ENCODE measurements around the gene CSNK1D. TPM values are rescaled to one million over a fixed set of nuclear protein-coding genes. Genes with fewer than 3 reads are reported as not detected.
"Not testable (repeated sequence)": the region's sequence is repeated elsewhere in the genome, so short reads cannot be mapped to it uniquely, and the experiment has no call there.

The CSNK1D gene
- total and polyA plus RNA-seq, 3 donors from 2014 or later: 137 to 179 (median 178) TPM

DNA sequence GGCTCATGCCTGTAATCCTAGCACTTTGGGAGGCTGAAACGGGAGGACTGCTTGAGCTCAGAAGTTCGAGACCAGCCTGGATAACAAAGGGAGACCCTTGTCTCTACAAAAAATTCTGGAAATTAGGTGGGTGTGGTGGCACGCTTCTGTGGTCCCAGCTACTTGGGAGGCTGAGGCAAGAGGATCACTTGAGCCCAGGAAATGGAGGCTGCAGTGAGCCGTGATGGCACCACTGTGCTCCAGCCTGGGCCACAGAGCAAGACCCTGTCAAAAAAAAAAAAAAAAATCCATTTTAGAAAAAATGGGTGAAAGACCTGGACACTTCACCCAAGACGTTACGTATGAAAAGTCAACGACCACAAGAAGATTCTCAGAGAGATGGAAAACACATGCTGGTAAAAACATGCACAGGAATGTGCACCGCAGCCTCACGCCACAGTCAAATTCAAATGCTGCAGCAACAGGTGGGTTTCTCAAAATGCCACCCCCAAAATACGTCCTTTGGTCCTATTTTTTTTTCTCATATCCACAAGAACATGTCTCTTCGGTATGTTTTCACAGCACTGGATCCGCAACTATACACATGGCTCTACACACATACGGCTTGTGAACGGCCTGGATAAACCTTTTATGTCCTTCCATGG is 17.1 kb downstream of the CSNK1D start:
- WGBS, 2 donors: 92% methylated on average over 14 of the region's 14 CpGs
- Histone ChIP-seq H3K4me1 (no peaks in the 10 kb centered on the region), H3K27ac (no peak overlapping the region), H3K4me3 (no peak overlapping the region), H3K36me3 (ENCODE audit: low read depth, missing control alignments) (no peaks in the 10 kb centered on the region), H3K27me3 (no peaks in the 10 kb centered on the region), H3K9me3 (no peaks in the 10 kb centered on the region)
- intact Hi-C loops (cut with DNase I; ENCODE audit: low total_unique reads): no loop called here
- DNase-seq: no peak
- TF ChIP-seq POLR2A (IDR thresholded peaks at IDR 0.05) (no peak), CTCF (IDR thresholded peaks at IDR 0.05) (no peak)

- 77 to 82% methylated on average over 15 of the region's 15 CpGs for WGBS, 2 donors
- no peaks in the 10 kb centered on the region for H3K4me1 ChIP-seq
- DNase-seq: no peak
- H3K4me3 ChIP-seq: no peak overlapping the region
- intact Hi-C loops (cut with DNase I; ENCODE audit: low total_unique reads): no loop called here
- H3K9me3 ChIP-seq: no peaks in the 10 kb centered on the region
- no peaks in the 10 kb centered on the region for H3K36me3 ChIP-seq (ENCODE audit: low read depth, missing control alignments)
- no peaks in the 10 kb centered on the region for H3K27me3 ChIP-seq
- TF ChIP-seq POLR2A (IDR thresholded peaks at IDR 0.05) (no peak), CTCF (IDR thresholded peaks at IDR 0.05) (no peak)
- H3K27ac ChIP-seq: no peak overlapping the region
Measured at GRCh38 chr17:82255402-82255972, 18.0 kb downstream of the CSNK1D start.

GRCh38 chr17:82254746-82255145 is 18.8 kb downstream of the CSNK1D start:
- DNase-seq; H3K4me1 ChIP-seq; H3K27me3 ChIP-seq; H3K4me3 ChIP-seq; H3K27ac ChIP-seq; intact Hi-C loops (cut with DNase I; ENCODE audit: low total_unique reads); H3K36me3 ChIP-seq (ENCODE audit: low read depth, missing control alignments); H3K9me3 ChIP-seq: not testable (repeated sequence)
- 94 to 98% methylated on average over 7 to 33 of the region's 33 CpGs for WGBS, 2 donors

DNA sequence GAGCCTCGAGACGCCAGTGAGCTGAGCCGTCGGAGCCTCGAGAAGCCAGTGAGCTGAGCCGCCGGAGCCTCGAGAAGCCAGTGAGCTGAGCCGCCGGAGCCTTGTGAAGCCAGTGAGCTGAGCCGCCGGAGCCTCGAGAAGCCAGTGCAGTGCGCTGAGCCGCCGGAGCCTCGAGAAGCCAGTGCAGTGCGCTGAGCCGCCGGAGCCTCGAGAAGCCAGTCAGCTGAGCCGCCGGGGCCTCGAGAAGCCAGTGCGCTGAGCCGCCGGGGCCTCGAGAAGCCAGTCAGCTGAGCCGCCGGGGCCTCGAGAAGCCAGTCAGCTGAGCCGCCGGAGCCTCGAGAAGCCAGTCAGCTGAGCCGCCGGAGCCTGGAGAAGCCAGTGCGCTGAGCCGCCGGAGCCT is 19.4 kb downstream of the CSNK1D start:
- 98% methylated on average over 39 of the region's 39 CpGs; no CpG with 5 or more reads in 1 of the 2 donors for WGBS, 2 donors

DNA sequence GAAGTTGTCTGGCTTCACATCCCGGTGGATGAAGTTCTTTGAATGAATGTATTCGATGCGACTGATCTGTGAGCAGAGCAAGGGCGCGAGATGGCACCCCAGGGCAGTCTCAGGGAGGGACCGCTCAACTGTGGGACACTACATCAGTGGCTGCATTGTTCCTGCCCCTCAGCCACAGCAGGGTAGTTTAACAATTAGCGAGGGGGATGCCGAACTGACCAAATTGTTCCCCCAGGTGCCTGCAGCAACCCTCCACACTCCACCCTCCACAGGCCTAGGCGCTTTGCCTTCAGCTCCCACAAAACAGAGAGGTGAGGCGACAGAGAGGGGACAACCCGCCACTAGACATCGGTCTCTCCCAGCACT is 20.3 kb downstream of the CSNK1D start:
- Histone ChIP-seq H3K9me3 (no peaks in the 10 kb centered on the region), H3K27ac (no peak overlapping the region), H3K27me3 (no peaks in the 10 kb centered on the region), H3K36me3 (ENCODE audit: low read depth, missing control alignments) (no peaks in the 10 kb centered on the region), H3K4me1 (no peaks in the 10 kb centered on the region), H3K4me3 (no peak overlapping the region)
- intact Hi-C loops (cut with DNase I; ENCODE audit: low total_unique reads): no loop called here
- WGBS, 2 donors: 93 to 100% methylated on average over 5 to 12 of the region's 12 CpGs
- TF ChIP-seq POLR2A (IDR thresholded peaks at IDR 0.05) (no peak), CTCF (IDR thresholded peaks at IDR 0.05) (no peak)
- DNase-seq: no peak

More for the DNA sequence above, 19.4 kb downstream of the CSNK1D start:
- H3K36me3 ChIP-seq (ENCODE audit: low read depth, missing control alignments); H3K4me3 ChIP-seq; DNase-seq; H3K27ac ChIP-seq; H3K4me1 ChIP-seq; intact Hi-C loops (cut with DNase I; ENCODE audit: low total_unique reads); H3K9me3 ChIP-seq; H3K27me3 ChIP-seq: not testable (repeated sequence)

Data from testis (tissue), 3 donors.